Tibial artery (tissue), 4 donors: ENCODE results near the gene OTOS.

Source experiments
- DNase-seq, 2 donors: peaks; one replicate each; pipeline ENCODE4 v3.0.0-alpha.2; 2019
- H3K27ac ChIP-seq, 2 donors: fragments of 200-600 bp; sonication (generic) in 1 of 2; 1 replicate in 1 of 2; 2 replicates in 1 of 2; pipeline ENCODE4 v1.5.1; 2018 to 2019; ENCODE audit warnings: mild to moderate bottlenecking in 1 of 2
- H3K27me3 ChIP-seq, 2 donors: fragments of 200-600 bp; sonication (generic) in 1 of 2; one replicate each; pipeline versions ENCODE4 v1.5.1 to v1.6.0; 2016 to 2019
- H3K36me3 ChIP-seq, 3 donors: fragments of 200-600 bp; sonication (generic) in 2 of 3; one replicate each; pipeline ENCODE4 v1.5.1; 2016 to 2019; ENCODE audit warnings: mild to moderate bottlenecking in 2 of 3
- H3K4me1 ChIP-seq, 4 donors: fragments of 200-600 bp; sonication (generic) in 2 of 4; 1 replicate in 3 of 4; 2 replicates in 1 of 4; pipeline ENCODE4 v1.5.1; 2016 to 2019
- H3K4me3 ChIP-seq, 2 donors: fragments of 200-600 bp; sonication (generic) in 1 of 2; 1 replicate in 1 of 2; 2 replicates in 1 of 2; pipeline ENCODE4 v1.5.1; 2018 to 2019; ENCODE audit warnings: mild to moderate bottlenecking in 2 of 2
- H3K9me3 ChIP-seq, 3 donors: fragments of 200-600 bp; sonication (generic) in 1 of 3; one replicate each; pipeline ENCODE4 v1.5.1; 2016 to 2019
- CTCF ChIP-seq, 2 experiments: fragments of 200-600 bp in 1 of 2; fragments of 450-650 bp in 1 of 2; IDR thresholded peaks; one replicate each; pipeline ENCODE4 v1.5.1; 2017 to 2019; ENCODE audit warnings: antibody characterized with exemption in 2 of 2, mild to moderate bottlenecking in 1 of 2, moderate library complexity in 1 of 2
- intact Hi-C: fragments of 100-400 bp; cut with DNase I; formaldehyde crosslinking; loops from one replicate; pipeline ENCODE4 v1.15.0; 2023; ENCODE audit warnings: low total_unique reads

The OTOS gene

DNA sequence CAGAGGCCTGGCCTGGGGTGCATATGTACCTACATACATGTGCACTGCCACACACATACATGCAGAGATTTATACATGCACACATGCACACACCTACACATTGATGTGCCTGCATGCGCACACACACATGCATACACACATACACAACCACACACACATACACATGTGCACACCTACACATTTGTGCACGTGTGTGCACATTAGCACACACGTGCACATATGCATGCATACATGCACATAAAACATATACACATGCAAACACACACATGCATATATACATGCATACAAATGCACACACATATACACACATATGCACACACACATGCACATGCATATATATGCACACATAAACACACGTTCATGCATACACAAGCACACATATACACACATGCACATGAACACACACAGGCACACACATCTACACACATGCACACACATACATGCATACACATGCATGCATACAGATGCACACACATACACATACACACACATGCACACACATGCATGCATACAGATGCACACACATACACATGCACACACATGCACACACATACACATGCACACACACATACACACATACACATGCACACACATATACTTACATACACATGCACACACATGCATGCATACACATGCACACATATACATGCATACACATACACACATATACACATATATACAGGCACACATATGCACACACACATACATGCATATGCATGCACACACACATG is 23.6 kb upstream of the OTOS start:
- TF ChIP-seq CTCF (IDR thresholded peaks at IDR 0.05), result no peak
- H3K9me3 ChIP-seq, result no peaks in the 10 kb centered on the region
- H3K27ac ChIP-seq, result no peak overlapping the region
- intact Hi-C loops, result no loop called here
- peaks cover 0 to 37% of the 10 kb centered on the region in 2 donors for H3K27me3 ChIP-seq
- no peaks in the 10 kb centered on the region for H3K36me3 ChIP-seq
- no peak overlapping the region for H3K4me3 ChIP-seq
- no peak for DNase-seq
- no peaks in the 10 kb centered on the region for H3K4me1 ChIP-seq

- intact Hi-C loops, result no loop called here
- no peak overlapping the region for H3K27ac ChIP-seq
- H3K4me3 ChIP-seq, result no peak overlapping the region
- no peak for TF ChIP-seq CTCF (IDR thresholded peaks at IDR 0.05)
- no peak for DNase-seq
- no peaks in the 10 kb centered on the region for H3K36me3 ChIP-seq
- H3K9me3 ChIP-seq, result no peaks in the 10 kb centered on the region
- no peaks in the 10 kb centered on the region for H3K4me1 ChIP-seq
- peaks cover 0 to 29% of the 10 kb centered on the region in 2 donors for H3K27me3 ChIP-seq
Measured at GRCh38 chr2:240162939-240163714, 22.7 kb upstream of the OTOS start.

GRCh38 chr2:240162531-240162930 is 22.1 kb upstream of the OTOS start:
- intact Hi-C loops, result no loop called here
- H3K36me3 ChIP-seq, result no peaks in the 10 kb centered on the region
- H3K27ac ChIP-seq, result no peak overlapping the region
- peaks cover 0 to 23% of the 10 kb centered on the region in 2 donors for H3K27me3 ChIP-seq
- H3K9me3 ChIP-seq, result no peaks in the 10 kb centered on the region
- no peak for TF ChIP-seq CTCF (IDR thresholded peaks at IDR 0.05)
- H3K4me3 ChIP-seq, result no peak overlapping the region
- no peak for DNase-seq
- no peaks in the 10 kb centered on the region for H3K4me1 ChIP-seq

- Histone ChIP-seq H3K36me3 (no peaks in the 10 kb centered on the region), H3K4me1 (no peaks in the 10 kb centered on the region), H3K4me3 (no peak overlapping the region), H3K27ac (no peak overlapping the region), H3K27me3 (peaks cover 0 to 22% of the 10 kb centered on the region in 2 donors), H3K9me3 (no peaks in the 10 kb centered on the region)
- intact Hi-C loops, result no loop called here
- no peak for TF ChIP-seq CTCF (IDR thresholded peaks at IDR 0.05)
- DNase-seq, result no peak
Measured at GRCh38 chr2:240162032-240162431, 21.6 kb upstream of the OTOS start.

- no peaks in the 10 kb centered on the region for H3K9me3 ChIP-seq
- TF ChIP-seq CTCF (IDR thresholded peaks at IDR 0.05), result no peak
Measured at GRCh38 chr2:240161087-240161750, 20.8 kb upstream of the OTOS start.

More at GRCh38 chr2:240161087-240161750, 20.8 kb upstream of the OTOS start:
- intact Hi-C loops, result no loop called here
- H3K36me3 ChIP-seq, result no peaks in the 10 kb centered on the region
- no peaks in the 10 kb centered on the region for H3K4me1 ChIP-seq
- peaks cover 0 to 14% of the 10 kb centered on the region in 2 donors for H3K27me3 ChIP-seq
- H3K27ac ChIP-seq, result no peak overlapping the region
- no peak for DNase-seq
- H3K4me3 ChIP-seq, result no peak overlapping the region
